ENCODE data around the gene DUOX1. TPM values are rescaled to one million over a fixed set of nuclear protein-coding genes. Genes with fewer than 3 reads are reported as not detected.

Gene DUOX1
- total and polyA plus RNA-seq, 7 donors = 0.03 to 0.94 (median 0.46) TPM

- H3K9me3 ChIP-seq = no peaks in the 10 kb centered on the region
- WGBS, 3 donors = 79 to 85% (median 84%) methylated on average over 12 of the region's 12 CpGs
- H3K27ac ChIP-seq = no peak overlapping the region
- H3K4me1 ChIP-seq = no peaks in the 10 kb centered on the region
- H3K36me3 ChIP-seq (ENCODE audit: insufficient read depth in 1 of 2, low read depth in 1 of 2) = no peaks in the 10 kb centered on the region
- DNase-seq = no peak
- H3K27me3 ChIP-seq (ENCODE audit: insufficient read depth in 3 of 3, low read length in 2 of 3) = no peaks in the 10 kb centered on the region
- no peak for ATAC-seq
- TF ChIP-seq CTCF (IDR thresholded peaks at IDR 0.05) = no peak
- intact Hi-C loops (cut with DNase I) = no loop called here
- no peak overlapping the region for H3K4me3 ChIP-seq
Observed at GRCh38 chr15:45148076-45149059, 18.6 kb downstream of the DUOX1 start.

DNA sequence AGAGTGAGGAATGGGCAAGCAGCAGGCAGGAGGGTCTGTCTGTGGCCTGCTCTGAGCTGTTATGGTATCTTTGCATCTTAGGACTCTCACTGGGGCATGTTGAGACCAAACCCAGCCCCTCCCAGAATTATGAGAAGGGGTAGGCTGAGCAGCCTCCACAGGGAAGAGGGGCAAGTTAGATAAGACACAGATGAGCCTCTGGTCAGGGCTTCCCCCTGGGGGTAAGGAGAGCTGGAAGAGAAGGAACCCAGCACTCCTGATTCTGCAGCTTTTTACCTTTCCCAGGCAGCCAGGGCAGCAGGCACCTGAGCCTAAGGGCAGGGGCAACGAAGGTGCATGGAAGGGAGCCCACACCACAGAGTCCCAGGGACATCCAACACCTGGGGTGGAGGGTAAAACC lies 19.3 kb downstream of the DUOX1 start:
- H3K4me3 ChIP-seq = no peak overlapping the region
- no peak for ATAC-seq
- H3K27ac ChIP-seq = no peak overlapping the region
- TF ChIP-seq CTCF (IDR thresholded peaks at IDR 0.05) = no peak
- H3K4me1 ChIP-seq = no peaks in the 10 kb centered on the region
- no peaks in the 10 kb centered on the region for H3K36me3 ChIP-seq (ENCODE audit: insufficient read depth in 1 of 2, low read depth in 1 of 2)
- no peaks in the 10 kb centered on the region for H3K27me3 ChIP-seq (ENCODE audit: insufficient read depth in 3 of 3, low read length in 2 of 3)
- DNase-seq = no peak
- no peaks in the 10 kb centered on the region for H3K9me3 ChIP-seq
- 67 to 83% (median 80%) methylated on average over 1 of the region's 1 CpG for WGBS, 3 donors
- intact Hi-C loops (cut with DNase I) = no loop called here

DNA sequence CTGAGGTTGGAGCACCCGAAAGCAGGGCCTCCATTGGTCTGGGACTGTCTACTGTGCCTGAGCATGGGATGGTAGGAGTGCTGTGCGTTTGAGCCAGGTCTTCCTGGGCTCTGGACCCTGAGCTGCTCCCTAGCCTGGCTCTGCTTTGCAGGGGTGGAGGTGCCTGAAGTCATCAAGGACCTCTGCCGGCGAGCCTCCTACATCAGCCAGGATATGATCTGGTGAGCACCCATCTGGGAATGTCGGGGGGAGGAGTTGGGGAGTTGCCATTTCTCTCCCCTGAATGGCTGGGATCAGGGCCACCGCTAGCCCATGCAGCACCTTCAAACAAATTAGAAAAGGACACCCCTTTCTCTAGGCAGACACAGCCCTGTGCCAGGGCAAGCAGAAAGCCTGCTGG lies 20.7 kb downstream of the DUOX1 start:
- no peak for ATAC-seq
- no peak for TF ChIP-seq CTCF (IDR thresholded peaks at IDR 0.05)
- H3K27ac ChIP-seq = no peak overlapping the region
- no peaks in the 10 kb centered on the region for H3K4me1 ChIP-seq
- no peak overlapping the region for H3K4me3 ChIP-seq
- intact Hi-C loops (cut with DNase I) = no loop called here
- no peaks in the 10 kb centered on the region for H3K36me3 ChIP-seq (ENCODE audit: insufficient read depth in 1 of 2, low read depth in 1 of 2)
- H3K27me3 ChIP-seq (ENCODE audit: insufficient read depth in 3 of 3, low read length in 2 of 3) = no peaks in the 10 kb centered on the region
- no peak for DNase-seq
- 70 to 80% (median 71%) methylated on average over 6 of the region's 6 CpGs for WGBS, 3 donors
- no peaks in the 10 kb centered on the region for H3K9me3 ChIP-seq

- Histone ChIP-seq H3K27ac (no peak overlapping the region), H3K36me3 (ENCODE audit: insufficient read depth in 1 of 2, low read depth in 1 of 2) (no peaks in the 10 kb centered on the region), H3K27me3 (ENCODE audit: insufficient read depth in 3 of 3, low read length in 2 of 3) (no peaks in the 10 kb centered on the region), H3K9me3 (no peaks in the 10 kb centered on the region), H3K4me1 (no peaks in the 10 kb centered on the region), H3K4me3 (no peak overlapping the region)
- no peak for TF ChIP-seq CTCF (IDR thresholded peaks at IDR 0.05)
- DNase-seq (no peak), ATAC-seq (no peak)
- intact Hi-C loops (cut with DNase I) = no loop called here
- WGBS, 3 donors = 87 to 88% (median 87%) methylated on average over 6 of the region's 6 CpGs
Observed at GRCh38 chr15:45150997-45151396, 21.2 kb downstream of the DUOX1 start.
